Neural progenitor cell (in vitro differentiated cells): ENCODE measurements around the gene ZNF536. TPM values are rescaled to one million over a fixed set of nuclear protein-coding genes. Genes with fewer than 3 reads are reported as not detected.

ENCODE experiments used
- DNase-seq: peaks from one replicate; pipeline ENCODE4 v3.0.0-alpha.2; 2016; ENCODE audit warnings: low spot score
- H2AFZ ChIP-seq: fragments of 200-600 bp; sonication (generic); replicated peaks from 2 replicates; pipeline ENCODE4 v1.6.1; 2016; ENCODE audit warnings: antibody characterized with exemption
- H3F3A ChIP-seq: fragments of 200-600 bp; sonication (generic); 2 replicates; pipeline ENCODE4 v1.6.1; 2016; ENCODE audit warnings: antibody characterized with exemption, low read depth
- H3K27ac ChIP-seq: fragments of 200-600 bp; sonication (generic); 2 replicates; pipeline ENCODE4 v1.5.1; 2016; ENCODE audit warnings: mild to moderate bottlenecking
- H3K27me3 ChIP-seq: fragments of 200-600 bp; sonication (generic); 2 replicates; pipeline ENCODE4 v1.6.1; 2016; ENCODE audit warnings: mild to moderate bottlenecking, moderate library complexity
- H3K36me3 ChIP-seq: fragments of 200-600 bp; sonication (generic); 2 replicates; pipeline ENCODE4 v1.5.1; 2016
- H3K4me1 ChIP-seq: fragments of 200-600 bp; sonication (generic); 2 replicates; pipeline ENCODE4 v1.6.1; 2016; ENCODE audit warnings: mixed run types
- H3K4me2 ChIP-seq: fragments of 200-600 bp; sonication (generic); 2 replicates; pipeline ENCODE4 v1.6.1; 2016
- H3K4me3 ChIP-seq: fragments of 200-600 bp; sonication (generic); 2 replicates; pipeline ENCODE4 v1.5.1; 2016
- H3K79me2 ChIP-seq: fragments of 200-600 bp; sonication (generic); 2 replicates; pipeline ENCODE4 v1.6.1; 2016; ENCODE audit warnings: low read depth
- H3K9ac ChIP-seq: fragments of 200-600 bp; sonication (generic); 2 replicates; pipeline ENCODE4 v1.6.1; 2016
- H3K9me3 ChIP-seq: fragments of 200-600 bp; sonication (generic); 2 replicates; pipeline ENCODE4 v1.5.1; 2016; ENCODE audit warnings: low read depth
- H4K20me1 ChIP-seq: fragments of 200-600 bp; sonication (generic); 2 replicates; pipeline ENCODE4 v1.6.1; 2016; ENCODE audit warnings: low read depth
- H3K27ac Mint-ChIP-seq: 3 replicates; pipeline ENCODE4 v1.8.0; 2021; ENCODE audit warnings: mixed read lengths
- H3K27me3 Mint-ChIP-seq: 2 replicates; pipeline ENCODE4 v1.8.0; 2022; ENCODE audit warnings: low read depth, mild to moderate bottlenecking, inconsistent platforms, moderate library complexity, mixed read lengths; ENCODE audit not compliant: insufficient read depth
- H3K36me3 Mint-ChIP-seq: 3 replicates; pipeline ENCODE4 v1.8.0; 2021; ENCODE audit warnings: mixed read lengths
- H3K4me1 Mint-ChIP-seq: 3 replicates; pipeline ENCODE4 v1.8.0; 2021; ENCODE audit warnings: mixed read lengths
- H3K4me3 Mint-ChIP-seq: 3 replicates; pipeline ENCODE4 v1.8.0; 2021; ENCODE audit warnings: mild to moderate bottlenecking, moderate library complexity, mixed read lengths
- H3K9me3 Mint-ChIP-seq: 3 replicates; pipeline ENCODE4 v1.8.0; 2020; ENCODE audit warnings: mixed read lengths
- EZH2 ChIP-seq: fragments of 200-600 bp; sonication (generic); IDR thresholded peaks from 2 replicates; pipeline ENCODE4 v1.6.1; 2017; ENCODE audit warnings: antibody characterized with exemption, mild to moderate bottlenecking, moderate library complexity
- EZH2phosphoT487 ChIP-seq: fragments of 200-600 bp; sonication (generic); IDR thresholded peaks from 2 replicates; pipeline ENCODE4 v1.6.1; 2017; ENCODE audit warnings: antibody characterized with exemption
- total RNA-seq: library from RNA; depleted of rRNA; stranded (reverse); fragments of >200 nt; gene quantifications from 2 replicates; pipeline ENCODE4 v1.2.3, GENCODE V29; 2015; ENCODE audit warnings: low replicate concordance
- TF ChIP-seq, protein P1 (sequence below): fragments of 200-600 bp; sonication (generic); IDR thresholded peaks from 2 replicates; pipeline ENCODE4 v1.5.1; 2017; ENCODE audit warnings: antibody characterized with exemption, mild to moderate bottlenecking

The ZNF536 gene
- total RNA-seq, 1 donor from 2014 or later = 0.24 TPM

- H3K9ac ChIP-seq = no peak overlapping the region
- H3K9me3 Mint-ChIP-seq = no peaks in the 10 kb centered on the region
- no peak overlapping the region for H3K4me3 Mint-ChIP-seq
- H3K27me3 ChIP-seq = no peaks in the 10 kb centered on the region
- no peak for DNase-seq
- H3K36me3 ChIP-seq = no peaks in the 10 kb centered on the region
- H3K4me1 ChIP-seq = peaks cover 14% of the 10 kb centered on the region
- H3K4me2 ChIP-seq = no peak overlapping the region
- no peaks in the 10 kb centered on the region for H3K9me3 ChIP-seq
- H3K36me3 Mint-ChIP-seq = no peaks in the 10 kb centered on the region
- peaks cover 3% of the 10 kb centered on the region for H3F3A ChIP-seq
- TF ChIP-seq EZH2phosphoT487 = no peak
- TF ChIP-seq, protein P1, sequence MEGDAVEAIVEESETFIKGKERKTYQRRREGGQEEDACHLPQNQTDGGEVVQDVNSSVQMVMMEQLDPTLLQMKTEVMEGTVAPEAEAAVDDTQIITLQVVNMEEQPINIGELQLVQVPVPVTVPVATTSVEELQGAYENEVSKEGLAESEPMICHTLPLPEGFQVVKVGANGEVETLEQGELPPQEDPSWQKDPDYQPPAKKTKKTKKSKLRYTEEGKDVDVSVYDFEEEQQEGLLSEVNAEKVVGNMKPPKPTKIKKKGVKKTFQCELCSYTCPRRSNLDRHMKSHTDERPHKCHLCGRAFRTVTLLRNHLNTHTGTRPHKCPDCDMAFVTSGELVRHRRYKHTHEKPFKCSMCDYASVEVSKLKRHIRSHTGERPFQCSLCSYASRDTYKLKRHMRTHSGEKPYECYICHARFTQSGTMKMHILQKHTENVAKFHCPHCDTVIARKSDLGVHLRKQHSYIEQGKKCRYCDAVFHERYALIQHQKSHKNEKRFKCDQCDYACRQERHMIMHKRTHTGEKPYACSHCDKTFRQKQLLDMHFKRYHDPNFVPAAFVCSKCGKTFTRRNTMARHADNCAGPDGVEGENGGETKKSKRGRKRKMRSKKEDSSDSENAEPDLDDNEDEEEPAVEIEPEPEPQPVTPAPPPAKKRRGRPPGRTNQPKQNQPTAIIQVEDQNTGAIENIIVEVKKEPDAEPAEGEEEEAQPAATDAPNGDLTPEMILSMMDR = no peak
- H3K4me1 Mint-ChIP-seq = peaks cover 7% of the 10 kb centered on the region
- no peak overlapping the region for H2AFZ ChIP-seq
- H3K79me2 ChIP-seq = no peaks in the 10 kb centered on the region
- H4K20me1 ChIP-seq = no peaks in the 10 kb centered on the region
- no peak overlapping the region for H3K27ac ChIP-seq
- peaks cover 3% of the 10 kb centered on the region for H3K27me3 Mint-ChIP-seq
- H3K4me3 ChIP-seq = no peak overlapping the region
- no peak overlapping the region for H3K27ac Mint-ChIP-seq
Observed at GRCh38 chr19:30393046-30393445, 20.9 kb downstream of the ZNF536 start.

- peak overlapping the region; percentile 46 for H3K27ac Mint-ChIP-seq
- H3F3A ChIP-seq = peaks cover 3% of the 10 kb centered on the region
- no peaks in the 10 kb centered on the region for H3K27me3 ChIP-seq
- H3K9me3 ChIP-seq = no peaks in the 10 kb centered on the region
- no peaks in the 10 kb centered on the region for H3K36me3 Mint-ChIP-seq
- DNase-seq = no peak
- no peak overlapping the region for H3K4me2 ChIP-seq
- no peak overlapping the region for H3K4me3 Mint-ChIP-seq
- peaks cover 5% of the 10 kb centered on the region for H3K27me3 Mint-ChIP-seq
- TF ChIP-seq EZH2 = no peak
- TF ChIP-seq, protein P1 = no peak
- TF ChIP-seq EZH2phosphoT487 = no peak
- H3K4me1 ChIP-seq = peaks cover 14% of the 10 kb centered on the region
- H3K27ac ChIP-seq = no peak overlapping the region
- no peaks in the 10 kb centered on the region for H3K9me3 Mint-ChIP-seq
- no peak overlapping the region for H2AFZ ChIP-seq
- no peak overlapping the region for H3K9ac ChIP-seq
- H3K36me3 ChIP-seq = no peaks in the 10 kb centered on the region
- H3K79me2 ChIP-seq = no peaks in the 10 kb centered on the region
- no peaks in the 10 kb centered on the region for H4K20me1 ChIP-seq
- peaks cover 7% of the 10 kb centered on the region for H3K4me1 Mint-ChIP-seq
- H3K4me3 ChIP-seq = no peak overlapping the region
Observed at GRCh38 chr19:30393729-30394480, 21.7 kb downstream of the ZNF536 start.

- no peaks in the 10 kb centered on the region for H3K27me3 ChIP-seq
- Mint-ChIP-seq H3K4me1 (peaks cover 7% of the 10 kb centered on the region), H3K27ac (no peak overlapping the region), H3K36me3 (no peaks in the 10 kb centered on the region), H3K9me3 (no peaks in the 10 kb centered on the region), H3K27me3 (peaks cover 6% of the 10 kb centered on the region), H3K4me3 (no peak overlapping the region)
- TF ChIP-seq EZH2 (no peak), EZH2phosphoT487 (no peak)
- TF ChIP-seq, protein P1 = no peak
- H2AFZ ChIP-seq = no peak overlapping the region
- H3K79me2 ChIP-seq = no peaks in the 10 kb centered on the region
- no peak overlapping the region for H3K27ac ChIP-seq
- H3K4me2 ChIP-seq = no peak overlapping the region
- H3K36me3 ChIP-seq = no peaks in the 10 kb centered on the region
- H3F3A ChIP-seq = peaks cover 3% of the 10 kb centered on the region
- H3K4me3 ChIP-seq = no peak overlapping the region
- H3K4me1 ChIP-seq = peaks cover 13% of the 10 kb centered on the region
- H3K9ac ChIP-seq = no peak overlapping the region
- no peaks in the 10 kb centered on the region for H4K20me1 ChIP-seq
- DNase-seq = no peak
- H3K9me3 ChIP-seq = no peaks in the 10 kb centered on the region
Observed at GRCh38 chr19:30394481-30395151, 22.4 kb downstream of the ZNF536 start.
